GM19023 (cell line): ENCODE measurements around the gene DCHS2.
A peak's percentile ranks its signal among the peaks of the same experiment; 100 is the strongest.

ENCODE experiments used
- ATAC-seq: cut with Tn5 transposase; IDR thresholded peaks from one replicate; pipeline ENCODE4 v1.9.1; 2021; ENCODE audit warnings: mild to moderate bottlenecking, moderate library complexity; ENCODE audit not compliant: unreplicated experiment

Gene DCHS2

GRCh38 chr4:154489558-154490233 is 1.9 kb downstream of the DCHS2 start:
- ATAC-seq = no peak

DNA sequence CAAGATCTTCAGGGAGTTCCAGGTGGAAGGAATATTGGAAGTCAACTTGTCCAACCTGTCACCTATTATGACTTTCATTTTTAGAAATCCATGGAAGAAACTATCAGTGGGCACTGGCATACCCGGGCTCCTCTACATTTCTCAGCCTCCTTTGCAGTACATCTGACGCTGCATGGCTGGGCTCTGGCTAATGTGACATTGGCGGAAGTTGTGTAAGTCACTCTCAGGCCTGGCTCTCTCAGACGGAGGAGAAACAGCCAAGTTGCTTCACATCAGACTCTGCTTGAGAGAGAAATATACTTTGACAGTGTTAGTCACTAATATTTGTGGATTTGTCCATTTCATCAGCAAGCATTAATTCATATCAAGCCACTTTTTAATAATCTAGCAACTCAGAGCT is 4.5 kb downstream of the DCHS2 start:
- no peak for ATAC-seq

GRCh38 chr4:154485127-154485773 is 6.3 kb downstream of the DCHS2 start:
- peak; percentile 98 for ATAC-seq

DNA sequence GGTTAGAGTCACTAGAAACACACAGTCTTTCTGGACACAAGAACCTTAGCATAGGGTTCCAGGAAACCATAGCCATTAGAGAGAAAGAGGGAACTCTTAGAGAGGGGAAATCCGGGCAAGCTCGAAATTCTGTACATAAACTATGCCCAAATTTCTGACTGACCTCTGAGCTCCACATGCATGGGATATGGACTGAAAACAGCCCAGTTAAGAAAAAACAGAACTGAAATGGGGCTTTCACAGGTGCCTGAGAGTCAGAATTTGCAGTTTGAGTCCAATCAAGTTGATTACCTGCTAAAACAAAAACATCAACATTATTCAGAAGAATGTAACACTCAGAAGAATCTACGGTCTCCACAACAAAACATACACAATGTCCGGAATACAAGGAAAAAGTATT is 13.1 kb downstream of the DCHS2 start:
- peak; percentile 45 for ATAC-seq

DNA sequence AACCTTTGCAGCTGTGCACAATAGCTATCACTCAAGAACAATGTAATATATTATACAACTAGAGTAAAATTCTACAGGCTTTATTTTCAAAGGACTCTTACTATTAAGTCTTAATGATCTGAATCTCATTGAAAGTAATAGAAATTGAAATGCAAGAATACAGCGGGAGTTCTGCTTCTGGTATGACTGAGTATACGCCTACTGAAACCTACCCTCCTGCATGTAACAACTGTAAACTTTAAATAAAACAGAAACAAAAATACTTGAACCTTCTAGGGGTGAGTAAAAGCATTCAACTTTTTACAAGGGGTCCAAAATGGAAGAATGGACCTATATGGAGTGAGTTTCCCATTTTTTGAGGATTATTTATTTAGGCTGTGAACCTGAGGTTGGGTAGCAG is 13.5 kb downstream of the DCHS2 start:
- ATAC-seq = peak; percentile 80

DNA sequence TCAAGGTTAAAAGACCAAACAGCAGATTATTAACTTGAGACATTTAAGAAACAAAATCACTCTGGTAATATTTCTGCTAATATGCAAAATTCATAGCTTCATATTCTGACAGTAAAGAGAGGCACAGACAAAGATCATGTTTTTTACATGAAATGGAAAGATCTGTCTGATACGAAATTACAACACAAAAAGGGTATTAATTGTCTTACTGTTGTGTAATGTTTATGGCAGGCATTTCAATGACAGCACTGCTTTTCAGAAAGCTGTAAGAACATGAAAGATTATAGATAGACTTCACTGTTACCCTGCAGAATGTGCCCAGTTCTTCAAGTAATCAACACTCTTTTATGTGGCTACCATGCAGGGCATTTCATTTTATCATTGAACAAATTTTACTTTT is 15.4 kb downstream of the DCHS2 start:
- ATAC-seq = no peak

- ATAC-seq = no peak
Observed at GRCh38 chr4:154475820-154476219, 15.8 kb downstream of the DCHS2 start.

- no peak for ATAC-seq
Observed at GRCh38 chr4:154473497-154473896, 18.1 kb downstream of the DCHS2 start.

- ATAC-seq = no peak
Observed at GRCh38 chr4:154472858-154473257, 18.7 kb downstream of the DCHS2 start.

DNA sequence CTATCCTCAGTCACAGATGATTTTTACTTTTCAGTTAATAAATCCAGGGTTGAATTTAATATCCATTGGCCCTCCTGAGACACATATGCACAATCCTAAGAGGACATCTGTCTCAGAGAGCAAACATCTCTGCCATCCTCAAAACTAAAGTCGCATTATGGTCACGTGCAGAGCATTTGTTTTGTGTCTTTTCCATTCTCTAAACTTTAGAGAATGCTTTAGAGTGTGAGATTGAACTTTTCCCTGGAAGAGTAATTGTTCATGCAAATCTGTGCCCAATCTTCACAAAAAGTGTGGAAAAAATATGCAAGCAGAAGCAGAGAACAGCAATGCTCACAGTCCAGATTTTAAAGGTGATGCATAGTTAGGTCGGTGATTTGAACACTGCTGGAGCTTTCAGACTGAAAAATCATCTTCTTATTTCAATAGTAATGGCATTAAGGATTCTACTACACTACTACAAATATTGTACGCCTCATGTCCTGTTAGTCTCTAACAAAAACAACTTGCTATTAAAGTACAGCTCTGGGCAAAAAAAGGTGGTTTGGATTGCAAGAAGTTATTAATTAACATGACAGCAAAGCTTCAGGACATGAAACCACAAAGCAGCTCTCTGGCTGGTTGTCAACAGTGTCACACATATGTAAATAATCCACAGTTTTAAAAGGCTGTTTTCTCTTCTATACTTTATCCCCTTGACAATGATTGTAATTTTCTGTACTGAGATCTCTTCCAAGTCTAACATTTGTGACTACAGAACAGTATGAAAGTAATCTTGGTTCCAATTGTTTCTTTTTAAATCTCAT is 19.9 kb downstream of the DCHS2 start:
- ATAC-seq = peak; percentile 70

DNA sequence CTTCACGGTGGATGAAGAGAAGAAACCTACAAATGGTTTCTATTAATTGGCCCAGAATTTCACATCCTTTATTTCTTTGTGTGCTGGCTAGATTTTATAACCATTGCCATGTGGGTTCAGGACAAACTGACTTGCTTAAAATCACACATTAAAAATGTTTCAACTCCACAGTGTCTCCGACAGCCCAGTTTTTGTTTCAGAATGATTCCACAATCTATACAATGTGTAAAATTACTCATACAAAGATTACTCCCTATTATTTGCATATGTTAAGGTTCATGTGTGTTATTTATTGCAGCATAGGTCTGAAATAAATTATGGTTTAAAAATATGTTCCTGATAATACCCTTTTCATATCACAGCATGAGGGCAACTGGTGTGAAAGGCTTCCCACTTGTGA is 20.6 kb downstream of the DCHS2 start:
- peak; percentile 66 for ATAC-seq

DNA sequence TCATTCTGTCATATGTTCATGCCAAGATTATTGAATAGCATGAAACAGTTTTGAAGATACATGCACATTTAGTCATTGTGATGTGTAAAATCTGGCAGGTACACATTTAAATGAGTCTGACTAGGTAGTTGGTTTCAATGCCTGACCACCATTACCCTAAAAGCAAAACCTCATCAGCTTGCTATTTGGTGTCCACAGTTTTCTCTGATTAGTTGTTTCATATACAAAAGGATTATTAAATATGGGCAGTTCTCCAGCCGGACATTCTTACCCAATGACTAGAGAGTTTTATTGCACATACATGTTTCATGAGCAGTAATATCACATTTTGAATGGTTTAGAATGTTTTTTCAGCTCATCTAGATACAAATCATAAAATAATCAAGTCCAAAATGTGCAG is 23.7 kb downstream of the DCHS2 start:
- ATAC-seq = no peak

DNA sequence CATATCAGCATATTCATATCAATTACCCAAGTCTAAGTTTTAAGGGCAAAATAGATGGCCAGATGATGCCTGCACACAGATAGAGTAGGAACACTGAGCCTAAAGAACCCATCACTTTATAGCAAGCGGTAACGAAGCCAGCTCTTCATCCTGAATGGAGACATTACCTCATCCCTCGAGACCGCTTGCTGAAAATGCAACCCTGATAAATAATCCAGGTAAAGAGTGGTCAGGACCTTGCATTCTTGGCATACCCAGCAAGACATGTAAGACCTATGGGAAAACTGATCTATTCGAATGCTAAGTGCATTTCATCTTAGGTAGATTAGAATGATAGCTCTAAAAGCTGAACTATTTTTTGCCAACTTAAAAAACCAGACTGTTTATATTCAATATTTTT is 25.3 kb downstream of the DCHS2 start:
- no peak for ATAC-seq

GRCh38 chr4:154465085-154465484 is 26.5 kb downstream of the DCHS2 start:
- ATAC-seq = no peak

- no peak for ATAC-seq
Observed at GRCh38 chr4:154464654-154465053, 26.9 kb downstream of the DCHS2 start.

DNA sequence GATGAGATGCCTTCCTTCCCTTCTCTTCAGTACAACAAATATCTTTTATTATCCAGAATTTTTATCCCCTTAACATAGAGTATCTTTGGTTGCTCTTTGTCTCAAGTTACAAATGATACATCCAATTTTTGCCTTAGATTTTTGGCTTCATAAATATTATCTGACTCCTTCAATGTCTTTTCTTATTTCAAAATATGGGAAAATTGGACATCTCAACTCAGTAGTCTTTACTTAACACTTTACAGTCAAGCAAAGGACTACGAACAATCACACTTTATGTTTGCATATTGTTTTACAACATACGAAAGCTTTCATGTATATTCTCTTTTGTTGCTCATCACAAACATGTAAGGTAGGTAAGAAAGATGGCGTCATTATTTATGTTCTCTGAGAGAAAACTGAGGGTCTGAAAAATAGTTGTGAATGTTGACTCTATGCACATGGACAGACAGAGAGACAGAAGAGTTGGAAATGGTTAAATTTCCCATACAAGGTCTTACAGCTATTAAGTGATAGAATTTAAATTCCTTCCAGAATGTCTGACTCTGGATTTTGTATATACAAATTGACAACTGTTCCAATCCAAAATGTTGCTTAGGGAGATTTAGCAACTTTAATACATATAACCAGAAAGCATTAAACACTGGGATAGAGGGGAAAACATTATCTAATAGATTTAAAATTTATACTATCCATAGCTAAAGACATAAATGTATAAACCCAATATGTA is 29.4 kb downstream of the DCHS2 start:
- ATAC-seq = no peak

DNA sequence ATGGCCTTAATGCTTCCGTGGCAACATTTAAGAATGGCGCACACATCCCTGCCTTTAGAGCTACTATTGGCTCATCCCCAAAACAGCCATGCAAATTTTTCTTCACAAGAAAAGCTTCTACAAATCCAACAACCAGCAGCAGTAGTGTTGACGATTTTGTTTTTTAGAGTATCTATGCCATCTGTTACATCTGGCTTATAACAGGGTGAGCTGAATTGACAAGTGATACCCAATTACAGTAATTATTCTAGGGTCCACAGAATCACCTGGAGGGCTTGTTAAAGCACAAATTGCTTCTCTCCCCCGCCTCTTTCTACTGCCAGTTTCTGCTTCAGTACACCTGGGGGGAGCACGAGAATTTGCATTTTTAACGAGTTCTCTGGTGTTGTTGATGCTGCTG is 34.1 kb downstream of the DCHS2 start:
- ATAC-seq = no peak

- no peak for ATAC-seq
Observed at GRCh38 chr4:154456889-154457288, 34.7 kb downstream of the DCHS2 start.

GRCh38 chr4:154456240-154456639 is 35.4 kb downstream of the DCHS2 start:
- ATAC-seq = no peak

GRCh38 chr4:154455111-154455510 is 36.5 kb downstream of the DCHS2 start:
- no peak for ATAC-seq

GRCh38 chr4:154454710-154455109 is 36.9 kb downstream of the DCHS2 start:
- no peak for ATAC-seq
